GM19240 (cell line): ENCODE results near the gene LSM3.

ENCODE experiments used
- DNase-seq: peaks from one replicate; pipeline ENCODE4 v3.0.0; 2011; ENCODE audit warnings: low spot score; ENCODE audit not compliant: insufficient read length

The LSM3 gene

GRCh38 chr3:14239940-14240339, 61.3 kb downstream of the LSM3 start:
- DNase-seq: no peak

GRCh38 chr3:14240366-14240765, 61.7 kb downstream of the LSM3 start:
- no peak for DNase-seq

GRCh38 chr3:14241716-14242115, 63.1 kb downstream of the LSM3 start:
- no peak for DNase-seq

- no peak for DNase-seq
Measured at GRCh38 chr3:14242490-14243311, 64.1 kb downstream of the LSM3 start.

- DNase-seq: no peak
Measured at GRCh38 chr3:14243782-14244181, 65.2 kb downstream of the LSM3 start.

- no peak for DNase-seq
Measured at GRCh38 chr3:14244521-14245247, 66.1 kb downstream of the LSM3 start.

GRCh38 chr3:14245248-14245639, 66.6 kb downstream of the LSM3 start:
- DNase-seq: no peak

GRCh38 chr3:14245822-14246221, 67.2 kb downstream of the LSM3 start:
- no peak for DNase-seq

- DNase-seq: no peak
Measured at GRCh38 chr3:14246414-14246813, 67.8 kb downstream of the LSM3 start.

GRCh38 chr3:14248477-14248848, 69.8 kb downstream of the LSM3 start:
- no peak for DNase-seq

GRCh38 chr3:14248849-14249523, 70.4 kb downstream of the LSM3 start:
- DNase-seq: no peak
